ENCODE measurements around the gene TRAPPC13. TPM values are rescaled to one million over a fixed set of nuclear protein-coding genes. Genes with fewer than 3 reads are reported as not detected.
"Not testable (repeated sequence)": the region's sequence is repeated elsewhere in the genome, so short reads cannot be mapped to it uniquely, and the experiment has no call there.

Gene TRAPPC13
- total RNA-seq, 1 donor from 2014 or later: 9.2 TPM

DNA sequence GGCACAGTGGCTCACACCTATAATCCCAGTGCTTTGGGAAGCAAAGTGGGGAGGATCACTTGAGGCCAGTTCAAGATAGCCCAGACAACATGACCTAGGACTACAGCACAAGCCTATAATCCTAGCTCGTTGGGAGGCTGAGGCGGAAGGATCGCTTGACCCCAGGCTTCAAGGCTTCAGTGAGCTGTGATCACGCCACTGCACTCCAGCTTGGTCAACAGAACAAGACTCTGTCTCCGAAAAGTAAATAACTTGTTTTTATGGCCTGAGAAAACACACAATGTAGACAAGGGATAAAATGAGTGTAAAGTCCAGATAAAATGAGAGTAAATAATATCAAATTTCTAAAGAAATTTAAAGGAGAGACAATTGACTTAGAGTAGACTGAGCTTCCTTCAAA, 26.3 kb downstream of the TRAPPC13 start:
- no peak for DNase-seq (ENCODE audit: low read depth)
- TF ChIP-seq, protein P1, sequence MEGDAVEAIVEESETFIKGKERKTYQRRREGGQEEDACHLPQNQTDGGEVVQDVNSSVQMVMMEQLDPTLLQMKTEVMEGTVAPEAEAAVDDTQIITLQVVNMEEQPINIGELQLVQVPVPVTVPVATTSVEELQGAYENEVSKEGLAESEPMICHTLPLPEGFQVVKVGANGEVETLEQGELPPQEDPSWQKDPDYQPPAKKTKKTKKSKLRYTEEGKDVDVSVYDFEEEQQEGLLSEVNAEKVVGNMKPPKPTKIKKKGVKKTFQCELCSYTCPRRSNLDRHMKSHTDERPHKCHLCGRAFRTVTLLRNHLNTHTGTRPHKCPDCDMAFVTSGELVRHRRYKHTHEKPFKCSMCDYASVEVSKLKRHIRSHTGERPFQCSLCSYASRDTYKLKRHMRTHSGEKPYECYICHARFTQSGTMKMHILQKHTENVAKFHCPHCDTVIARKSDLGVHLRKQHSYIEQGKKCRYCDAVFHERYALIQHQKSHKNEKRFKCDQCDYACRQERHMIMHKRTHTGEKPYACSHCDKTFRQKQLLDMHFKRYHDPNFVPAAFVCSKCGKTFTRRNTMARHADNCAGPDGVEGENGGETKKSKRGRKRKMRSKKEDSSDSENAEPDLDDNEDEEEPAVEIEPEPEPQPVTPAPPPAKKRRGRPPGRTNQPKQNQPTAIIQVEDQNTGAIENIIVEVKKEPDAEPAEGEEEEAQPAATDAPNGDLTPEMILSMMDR (conservative IDR thresholded peaks at IDR 0.05; ENCODE audit: low read depth, low read length): no peak
- H3K4me3 ChIP-seq (ENCODE audit: low read depth, low read length): no peak overlapping the region

- TF ChIP-seq, protein P1 (conservative IDR thresholded peaks at IDR 0.05; ENCODE audit: low read depth, low read length): no peak
- H3K4me3 ChIP-seq (ENCODE audit: low read depth, low read length): no peak overlapping the region
- no peak for DNase-seq (ENCODE audit: low read depth)
These were observed 29.9 kb downstream of the TRAPPC13 start for GRCh38 chr5:65654713-65655112.

GRCh38 chr5:65663804-65664521, 39.1 kb downstream of the TRAPPC13 start:
- no peak for DNase-seq (ENCODE audit: low read depth)
- H3K4me3 ChIP-seq (ENCODE audit: low read depth, low read length): no peak overlapping the region
- TF ChIP-seq, protein P1 (conservative IDR thresholded peaks at IDR 0.05; ENCODE audit: low read depth, low read length): peak; percentile 52

GRCh38 chr5:65668696-65669095, 43.9 kb downstream of the TRAPPC13 start:
- H3K4me3 ChIP-seq (ENCODE audit: low read depth, low read length): no peak overlapping the region
- TF ChIP-seq, protein P1 (conservative IDR thresholded peaks at IDR 0.05; ENCODE audit: low read depth, low read length): no peak
- DNase-seq (ENCODE audit: low read depth): no peak

DNA sequence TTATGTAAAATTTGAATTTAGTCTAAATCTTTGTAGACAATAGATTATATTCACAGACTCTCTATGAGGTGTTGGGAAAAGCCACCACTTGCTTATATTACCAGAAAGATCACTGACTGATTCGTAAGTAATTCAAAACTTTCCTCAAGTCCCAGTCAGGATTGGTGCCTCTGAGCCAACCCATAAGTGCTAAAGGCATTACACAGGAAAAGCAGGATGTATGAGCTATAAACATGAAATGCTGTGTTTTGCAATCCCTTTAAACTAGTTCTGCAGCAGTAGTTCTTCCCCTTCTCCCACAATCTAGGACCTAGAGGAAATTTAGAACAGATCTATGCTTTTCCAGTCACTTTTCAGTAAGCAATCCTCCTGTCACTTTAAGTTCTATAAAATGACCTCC, 48.0 kb downstream of the TRAPPC13 start:
- no peak for DNase-seq (ENCODE audit: low read depth)
- H3K4me3 ChIP-seq (ENCODE audit: low read depth, low read length): no peak overlapping the region
- TF ChIP-seq, protein P1 (conservative IDR thresholded peaks at IDR 0.05; ENCODE audit: low read depth, low read length): no peak

DNA sequence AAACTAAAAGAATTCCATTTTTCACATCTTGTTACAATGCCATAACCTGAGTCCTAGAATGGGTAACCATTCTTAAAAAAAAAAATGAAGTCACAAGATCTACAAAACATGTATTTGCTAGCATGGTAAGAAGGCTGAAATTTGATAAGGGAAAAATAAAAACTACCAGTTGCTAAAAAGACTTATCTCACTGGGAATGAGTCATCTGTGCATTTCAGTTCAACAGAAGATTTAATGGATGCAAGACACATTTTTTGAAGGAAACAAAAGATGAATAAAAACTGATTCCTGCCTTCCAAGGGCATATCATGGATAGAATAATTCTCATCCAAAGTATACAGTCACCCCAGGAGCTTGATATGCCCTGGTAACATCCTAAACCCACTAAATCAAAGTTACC, 49.9 kb downstream of the TRAPPC13 start:
- no peak overlapping the region for H3K4me3 ChIP-seq (ENCODE audit: low read depth, low read length)
- no peak for DNase-seq (ENCODE audit: low read depth)
- TF ChIP-seq, protein P1 (conservative IDR thresholded peaks at IDR 0.05; ENCODE audit: low read depth, low read length): no peak

- H3K4me3 ChIP-seq (ENCODE audit: low read depth, low read length); DNase-seq (ENCODE audit: low read depth): not testable (repeated sequence)
These were observed 51.2 kb downstream of the TRAPPC13 start for GRCh38 chr5:65676056-65676455.

Measured in epithelial cell of proximal tubule (primary cell).